Eye (tissue), 1 donor: ENCODE measurements around the gene SUV39H2.
"Not testable (repeated sequence)": the region's sequence is repeated elsewhere in the genome, so short reads cannot be mapped to it uniquely, and the experiment has no call there.

ENCODE experiments used
- DNase-seq: peaks from one replicate; pipeline ENCODE4 v3.0.0-alpha.2; 2015

SUV39H2 gene

DNA sequence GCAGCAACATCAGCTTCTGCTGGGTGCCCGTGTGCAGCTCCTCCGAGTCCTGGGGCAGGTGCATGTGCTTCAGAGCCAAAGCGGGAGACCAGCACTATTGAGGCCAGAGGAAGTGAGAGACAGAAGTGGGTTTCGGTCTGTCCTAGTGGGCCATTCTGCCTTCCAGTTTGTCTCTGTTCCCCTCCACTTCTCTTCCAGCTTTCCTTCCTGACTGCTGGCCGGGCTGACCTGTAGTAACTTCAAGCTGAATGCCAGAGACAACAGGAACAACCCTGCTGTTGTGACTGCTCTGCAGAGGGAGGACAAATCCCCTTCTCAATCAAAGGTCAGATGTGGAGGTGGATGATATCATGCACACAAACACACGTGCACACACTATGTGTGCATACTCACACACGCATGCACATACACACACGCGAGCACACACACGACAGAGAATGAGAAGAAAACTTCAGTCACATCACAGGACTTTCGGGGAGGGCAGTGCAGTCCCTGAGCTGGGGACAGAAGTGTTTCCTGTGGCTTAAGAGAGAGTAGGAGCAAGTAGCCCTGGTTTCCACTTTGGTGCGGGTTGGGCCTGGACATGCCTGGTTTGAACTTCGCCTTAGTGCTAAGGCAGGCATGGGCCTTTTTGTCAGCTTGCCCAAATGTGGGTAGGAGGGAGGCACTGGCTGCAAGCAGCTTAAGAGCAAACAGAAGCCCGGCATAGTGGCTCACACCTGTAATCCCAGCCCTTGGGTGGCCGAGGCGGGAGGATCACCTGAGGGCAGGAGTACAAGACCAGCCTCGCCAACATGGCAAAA lies 63.7 kb downstream of the SUV39H2 start:
- not testable (repeated sequence) for DNase-seq

GRCh38 chr10:14942950-14943338 lies 64.3 kb downstream of the SUV39H2 start:
- DNase-seq, result not testable (repeated sequence)

GRCh38 chr10:14945108-14945507 lies 66.4 kb downstream of the SUV39H2 start:
- no peak for DNase-seq

DNA sequence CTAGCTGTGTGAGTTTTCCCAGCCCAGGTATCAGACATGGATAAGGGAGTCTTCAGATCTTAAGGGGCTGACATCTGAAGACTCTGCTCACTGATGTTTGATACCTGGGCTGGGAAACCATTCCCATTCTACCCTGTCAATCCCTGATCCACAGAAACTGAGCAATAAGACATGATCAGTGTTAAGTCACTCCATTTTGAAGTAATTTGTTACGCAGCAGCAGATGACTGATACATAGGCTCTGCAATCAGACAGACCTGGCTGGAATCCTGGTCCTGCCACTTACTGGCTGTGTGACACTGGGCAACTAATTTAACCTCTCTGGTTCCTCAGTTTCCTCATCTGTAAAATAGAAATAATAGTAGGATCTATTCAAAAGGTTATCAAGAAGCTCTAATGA lies 68.6 kb downstream of the SUV39H2 start:
- DNase-seq, result no peak

- DNase-seq, result no peak
Measured at GRCh38 chr10:14949291-14949690, 70.6 kb downstream of the SUV39H2 start.

GRCh38 chr10:14952851-14953423 lies 74.3 kb downstream of the SUV39H2 start:
- DNase-seq, result peak; percentile 48

- DNase-seq, result no peak
Measured at GRCh38 chr10:14953424-14954000, 74.8 kb downstream of the SUV39H2 start.
